ENCODE measurements around the gene PLB1.

Gene PLB1

GRCh38 chr2:28687640-28688385, 192.0 kb downstream of the PLB1 start:
- TF ChIP-seq TEAD4 (IDR thresholded peaks at IDR 0.05) (no peak), MAX (IDR thresholded peaks at IDR 0.05) (no peak), ZBTB7A (IDR thresholded peaks at IDR 0.05; ENCODE audit: low read depth) (no peak), TAF1 (IDR thresholded peaks at IDR 0.05; ENCODE audit: low read depth) (no peak), REST (IDR thresholded peaks at IDR 0.05; ENCODE audit: low read depth) (no peak), USF1 (IDR thresholded peaks at IDR 0.05) (no peak), FOXM1 (IDR thresholded peaks at IDR 0.05; ENCODE audit: borderline replicate concordance, low read depth) (no peak), CEBPB (IDR thresholded peaks at IDR 0.05) (no peak), EP300 (IDR thresholded peaks at IDR 0.05; ENCODE audit: borderline replicate concordance) (no peak), NFIC (IDR thresholded peaks at IDR 0.05) (no peak), TCF12 (IDR thresholded peaks at IDR 0.05; ENCODE audit: low read depth) (no peak), YY1 (IDR thresholded peaks at IDR 0.05; ENCODE audit: low read depth) (no peak), CREB1 (IDR thresholded peaks at IDR 0.05; ENCODE audit: low read depth) (no peak), EGR1 (IDR thresholded peaks at IDR 0.05) (no peak), RAD21 (IDR thresholded peaks at IDR 0.05; ENCODE audit: low read depth) (no peak)

GRCh38 chr2:28688818-28689217, 193.0 kb downstream of the PLB1 start:
- TF ChIP-seq CEBPB (IDR thresholded peaks at IDR 0.05) (no peak), RAD21 (IDR thresholded peaks at IDR 0.05; ENCODE audit: low read depth) (no peak), TEAD4 (IDR thresholded peaks at IDR 0.05) (no peak), EP300 (IDR thresholded peaks at IDR 0.05; ENCODE audit: borderline replicate concordance) (no peak), TCF12 (IDR thresholded peaks at IDR 0.05; ENCODE audit: low read depth) (no peak), CREB1 (IDR thresholded peaks at IDR 0.05; ENCODE audit: low read depth) (no peak), ZBTB7A (IDR thresholded peaks at IDR 0.05; ENCODE audit: low read depth) (no peak), TAF1 (IDR thresholded peaks at IDR 0.05; ENCODE audit: low read depth) (no peak), REST (IDR thresholded peaks at IDR 0.05; ENCODE audit: low read depth) (no peak), EGR1 (IDR thresholded peaks at IDR 0.05) (no peak), MAX (IDR thresholded peaks at IDR 0.05) (no peak), NFIC (IDR thresholded peaks at IDR 0.05) (no peak), USF1 (IDR thresholded peaks at IDR 0.05) (no peak), FOXM1 (IDR thresholded peaks at IDR 0.05; ENCODE audit: borderline replicate concordance, low read depth) (no peak), YY1 (IDR thresholded peaks at IDR 0.05; ENCODE audit: low read depth) (no peak)

- TF ChIP-seq TCF12 (IDR thresholded peaks at IDR 0.05; ENCODE audit: low read depth) (no peak), RAD21 (IDR thresholded peaks at IDR 0.05; ENCODE audit: low read depth) (no peak), TEAD4 (IDR thresholded peaks at IDR 0.05) (no peak), YY1 (IDR thresholded peaks at IDR 0.05; ENCODE audit: low read depth) (no peak), EP300 (IDR thresholded peaks at IDR 0.05; ENCODE audit: borderline replicate concordance) (no peak), USF1 (IDR thresholded peaks at IDR 0.05) (no peak), CEBPB (IDR thresholded peaks at IDR 0.05) (no peak), MAX (IDR thresholded peaks at IDR 0.05) (no peak), EGR1 (IDR thresholded peaks at IDR 0.05) (no peak), NFIC (IDR thresholded peaks at IDR 0.05) (no peak), FOXM1 (IDR thresholded peaks at IDR 0.05; ENCODE audit: borderline replicate concordance, low read depth) (no peak), CREB1 (IDR thresholded peaks at IDR 0.05; ENCODE audit: low read depth) (no peak), ZBTB7A (IDR thresholded peaks at IDR 0.05; ENCODE audit: low read depth) (no peak), TAF1 (IDR thresholded peaks at IDR 0.05; ENCODE audit: low read depth) (no peak)
Measured at GRCh38 chr2:28689771-28690170, 193.9 kb downstream of the PLB1 start.

GRCh38 chr2:28692411-28692810, 196.6 kb downstream of the PLB1 start:
- no peak for TF ChIP-seq TCF12 (IDR thresholded peaks at IDR 0.05; ENCODE audit: low read depth)
- TF ChIP-seq CREB1 (IDR thresholded peaks at IDR 0.05; ENCODE audit: low read depth): no peak

GRCh38 chr2:28693223-28693622, 197.4 kb downstream of the PLB1 start:
- TF ChIP-seq TCF12 (IDR thresholded peaks at IDR 0.05; ENCODE audit: low read depth): no peak
- no peak for TF ChIP-seq TEAD4 (IDR thresholded peaks at IDR 0.05)
- TF ChIP-seq NFIC (IDR thresholded peaks at IDR 0.05): no peak
- TF ChIP-seq CREB1 (IDR thresholded peaks at IDR 0.05; ENCODE audit: low read depth): no peak
- no peak for TF ChIP-seq YY1 (IDR thresholded peaks at IDR 0.05; ENCODE audit: low read depth)
- no peak for TF ChIP-seq MAX (IDR thresholded peaks at IDR 0.05)
- TF ChIP-seq TAF1 (IDR thresholded peaks at IDR 0.05; ENCODE audit: low read depth): no peak
